ENCODE results near the gene NAGS.

DNA sequence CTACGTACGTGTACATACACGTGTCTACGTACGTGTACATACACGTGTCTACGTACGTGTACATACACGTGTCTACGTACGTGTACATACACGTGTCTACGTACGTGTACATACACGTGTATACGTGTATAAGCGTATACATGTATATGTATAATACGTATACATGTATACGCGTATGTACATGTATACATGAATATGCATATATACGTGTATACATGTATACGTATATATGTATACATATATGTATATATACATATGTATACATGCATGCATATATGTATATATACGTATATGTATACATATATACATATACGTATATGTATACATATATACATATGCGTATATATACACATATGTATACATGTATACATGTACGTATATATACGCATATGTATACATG, 28.5 kb upstream of the NAGS start:
- TF ChIP-seq CTCF (IDR thresholded peaks at IDR 0.05) (no peak), NFIC (IDR thresholded peaks at IDR 0.05; ENCODE audit: borderline replicate concordance) (no peak), REST (IDR thresholded peaks at IDR 0.05; ENCODE audit: low read depth, low read length) (no peak), MAX (IDR thresholded peaks at IDR 0.05; ENCODE audit: low read depth) (no peak), ZBTB33 (IDR thresholded peaks at IDR 0.05; ENCODE audit: borderline replicate concordance, low read depth) (no peak)

Data from SK-N-SH (cell line).